A549 (cell line): Measurements from ENCODE around the gene SPDYE1. TPM values are rescaled to one million over a fixed set of nuclear protein-coding genes. Genes with fewer than 3 reads are reported as not detected.
"Not testable (repeated sequence)": the region's sequence is repeated elsewhere in the genome, so short reads cannot be mapped to it uniquely, and the experiment has no call there.

Source experiments
- ATAC-seq, 2 experiments: fragments of 200-7000 bp in 1 of 2; fragments of >200 bp in 1 of 2; cut with Nextera tagmentation in 1 of 2; cut with Tn5 transposase in 1 of 2; 3 replicates each; pipeline versions ENCODE4 v1.8.0 to v1.9.1; 2018 to 2020; ENCODE audit warnings: mild to moderate bottlenecking in 1 of 2, moderate library complexity in 1 of 2
- CTCF ChIA-PET: fragments of 300-600 bp; sonication (Branson Sonifier 250); formaldehyde crosslinking; extraction: SDS; loops from one replicate; lab custom pipeline; 2021; ENCODE audit warnings: antibody characterized with exemption, inconsistent platforms; lab: Yijun Ruan, JAX
- POLR2A ChIA-PET: fragments of 350-600 bp; formaldehyde crosslinking; extraction: SDS; loops from one replicate; lab custom pipeline; 2021; ENCODE audit warnings: antibody characterized with exemption, inconsistent platforms; lab: Yijun Ruan, JAX
- DNase-seq, 2 experiments: peaks; one replicate each; pipeline versions ENCODE4 v3.0.0 to v3.0.0-alpha.2; 2011 to 2016; ENCODE audit warnings: low read depth in 1 of 2, low spot score in 1 of 2
- FAIRE-seq: peaks from 2 replicates; lab custom pipeline; 2011; peaks lifted over from hg19 to GRCh38; lab: Jason Lieb, UNC
- H3K27ac ChIP-seq, 2 experiments: fragments of >200 bp; sonication (Bioruptor Twin); formaldehyde crosslinking; 3 replicates each; pipeline ENCODE4 v1.5.1; 2016 to 2017
- H3K4me1 ChIP-seq: fragments of >200 bp; sonication (Bioruptor Twin); formaldehyde crosslinking; 3 replicates; pipeline ENCODE4 v1.6.1; 2016
- H3K4me2 ChIP-seq: fragments of >200 bp; sonication (Bioruptor Twin); formaldehyde crosslinking; 3 replicates; pipeline ENCODE4 v1.6.1; 2016
- H3K4me3 ChIP-seq: fragments of >200 bp; sonication (Bioruptor Twin); formaldehyde crosslinking; 3 replicates; pipeline ENCODE4 v1.5.1; 2016
- H3K9me3 ChIP-seq: fragments of >200 bp; sonication (Bioruptor Twin); formaldehyde crosslinking; 3 replicates; pipeline ENCODE4 v1.6.1; 2016
- BCL3 ChIP-seq: fragments of >200 bp; sonication (Bioruptor Twin); formaldehyde crosslinking; IDR thresholded peaks from 3 replicates; pipeline ENCODE4 v1.6.1; 2016
- BHLHE40 ChIP-seq: IDR thresholded peaks from 2 replicates; pipeline ENCODE4 v1.6.1; 2012; ENCODE audit warnings: low read depth, low read length, inconsistent platforms
- CBX2 ChIP-seq: fragments of 200-600 bp; sonication (generic); IDR thresholded peaks from 2 replicates; pipeline ENCODE4 v1.6.1; 2016; ENCODE audit warnings: low read depth, mild to moderate bottlenecking, borderline replicate concordance
- CBX8 ChIP-seq: fragments of 200-600 bp; sonication (generic); IDR thresholded peaks from 2 replicates; pipeline ENCODE4 v1.6.1; 2016
- E2F6 ChIP-seq: IDR thresholded peaks from 2 replicates; pipeline ENCODE4 v1.6.1; 2012; ENCODE audit warnings: low read depth, borderline replicate concordance
- ELK1 ChIP-seq: fragments of 150-350 bp; IDR thresholded peaks from 2 replicates; pipeline ENCODE4 v1.6.1; 2014; ENCODE audit warnings: low read depth, mild to moderate bottlenecking, low read length
- EP300 ChIP-seq, 2 experiments: fragments of >200 bp; sonication (Bioruptor Twin); formaldehyde crosslinking; IDR thresholded peaks; 2 replicates in 1 of 2; 3 replicates in 1 of 2; pipeline ENCODE4 v1.6.1; 2016 to 2017
- HDAC2 ChIP-seq: fragments of 200-600 bp; sonication (generic); IDR thresholded peaks from 2 replicates; pipeline ENCODE4 v1.6.1; 2016
- HEYL ChIP-seq: fragments of 250-450 bp; sonication (Bioruptor Pico); IDR thresholded peaks from 2 replicates; pipeline ENCODE4 v1.8.0; 2021; ENCODE audit warnings: mild to moderate bottlenecking, moderate library complexity
- HMGXB4 ChIP-seq: fragments of 250-450 bp; sonication (Bioruptor Pico); IDR thresholded peaks from 2 replicates; pipeline ENCODE4 v1.5.0; 2021; ENCODE audit warnings: mild to moderate bottlenecking, moderate library complexity, borderline replicate concordance
- HOXB13 ChIP-seq: fragments of 250-450 bp; sonication (Bioruptor Pico); IDR thresholded peaks from 2 replicates; pipeline ENCODE4 v1.5.0; 2020; ENCODE audit warnings: low read depth, mild to moderate bottlenecking, moderate library complexity
- JUNB ChIP-seq: fragments of >200 bp; sonication (Bioruptor Twin); formaldehyde crosslinking; IDR thresholded peaks from 2 replicates; pipeline ENCODE4 v1.6.1; 2016
- MAFK ChIP-seq: fragments of 450-650 bp; IDR thresholded peaks from 2 replicates; pipeline ENCODE4 v1.6.1; 2014; ENCODE audit not compliant: partially characterized antibody
- MAX ChIP-seq: IDR thresholded peaks from 2 replicates; pipeline ENCODE4 v1.6.1; 2012
- NPAS2 ChIP-seq: fragments of 250-450 bp; sonication (Bioruptor Pico); IDR thresholded peaks from 2 replicates; pipeline ENCODE4 v1.8.0; 2022; ENCODE audit warnings: mild to moderate bottlenecking, moderate library complexity, borderline replicate concordance
- TFCP2L1 ChIP-seq: fragments of 250-450 bp; sonication (Bioruptor Pico); IDR thresholded peaks from 2 replicates; pipeline ENCODE4 v1.5.0; 2021; ENCODE audit warnings: mild to moderate bottlenecking
- TP53 ChIP-seq: fragments of 250-450 bp; sonication (Bioruptor Pico); IDR thresholded peaks from 2 replicates; pipeline ENCODE4 v1.5.0; 2021; ENCODE audit warnings: mild to moderate bottlenecking, moderate library complexity
- USF2 ChIP-seq: fragments of 450-650 bp; IDR thresholded peaks from 2 replicates; pipeline ENCODE4 v1.6.1; 2014; ENCODE audit warnings: antibody characterized with exemption
- ZC3H11A ChIP-seq: fragments of 450-650 bp; IDR thresholded peaks from 2 replicates; pipeline ENCODE4 v1.6.1; 2014; ENCODE audit warnings: antibody characterized with exemption, mild to moderate bottlenecking
- ZSCAN20 ChIP-seq: fragments of 250-450 bp; sonication (Bioruptor Pico); IDR thresholded peaks from 2 replicates; pipeline ENCODE4 v1.8.0; 2022; ENCODE audit warnings: mild to moderate bottlenecking, moderate library complexity
- WGBS: methylation state at CpG from one replicate; pipeline ENCODE4 v1.1.6; 2017; ENCODE audit errors: missing lambda C conversion rate; 5-methylcytosine and 5-hydroxymethylcytosine counted together
- polyA plus RNA-seq, 4 experiments: library from polyadenylated mRNA; depleted of rRNA in 3 of 4; stranded (reverse); fragments of >200 nt; fragmentation: RNase III in 1 of 4; extraction: RNeasy Plus Mini Kit Qiagen cat#74134 plus additional on column Dnase treatment in 1 of 4; gene quantifications; 2 replicates in 3 of 4; 3 replicates in 1 of 4; pipeline ENCODE4 v1.2.3, GENCODE V29; 2011 to 2017

SPDYE1 gene
- polyA plus RNA-seq, 2 of the 4 experiments (the other 2 are of a cell fraction) = not detected

- WGBS = 0% methylated on average over 2 of the region's 46 CpGs
- TF ChIP-seq MAX (peak; percentile 58), E2F6 (peak; percentile 56; the same call in 1 of the 2 replicates)
- peak in 1 of 2 experiments; percentile 2; a peak in 2 of 6 replicates for ATAC-seq
- POLR2A ChIA-PET, CTCF ChIA-PET, H3K9me3 ChIP-seq, H3K4me1 ChIP-seq, DNase-seq, FAIRE-seq: not testable (repeated sequence)
- Histone ChIP-seq H3K4me3 (peak overlapping the region; percentile 34; the same call in 2 of the 3 replicates), H3K27ac (peak overlapping the region; percentile 38 to 74; a peak in 3 of 6 replicates), H3K4me2 (peak overlapping the region; percentile 77)
Measured at GRCh38 chr7:44040493-44040891, 42.8 kb downstream of the SPDYE1 start.

- TF ChIP-seq EP300 (IDR thresholded peaks at IDR 0.05) (no peak), HDAC2 (no peak), JUNB (no peak), USF2 (no peak)
- Histone ChIP-seq H3K9me3 (no peaks in the 10 kb centered on the region), H3K4me2 (no peak overlapping the region), H3K4me1 (peaks cover 5% of the 10 kb centered on the region; the same call in 1 of the 3 replicates), H3K27ac (no peak overlapping the region), H3K4me3 (no peak overlapping the region)
- CTCF ChIA-PET = interaction anchor here (0.6 kb wide), 1 partner anchor 22 kb away, joined by 3 read pairs; no protein-coding TSS in a partner anchor
- no peak for ATAC-seq
- no peak for DNase-seq
- WGBS = 6% methylated on average over 2 of the region's 2 CpGs
- no peak for FAIRE-seq
- POLR2A ChIA-PET = no interaction called here
Measured at GRCh38 chr7:44042221-44042620, 44.5 kb downstream of the SPDYE1 start.

- H3K4me2 ChIP-seq = peak overlapping the region; percentile 86
- 13% methylated on average over 8 of the region's 8 CpGs for WGBS
- POLR2A ChIA-PET = interaction anchor here (0.9 to 2.3 kb wide), 7 partner anchors 9 to 1068 kb away, joined by 3 to 12 read pairs (median 4); partner anchors contain the start of genes PGAM2, POLD2, TBRG4 and UBE2D4
- peaks cover 5% of the 10 kb centered on the region; the same call in 1 of the 3 replicates for H3K4me1 ChIP-seq
- DNase-seq (no peak), ATAC-seq (no peak)
- no peaks in the 10 kb centered on the region for H3K9me3 ChIP-seq
- H3K4me3 ChIP-seq = peak overlapping the region; percentile 89
- TF ChIP-seq TP53 (CRISPR knock-in tag) (no peak), BHLHE40 (no peak), ZC3H11A (no peak), TFCP2L1 (CRISPR knock-in tag) (no peak), MAFK (no peak), HEYL (no peak), HDAC2 (no peak), CBX2 (no peak)
- TF ChIP-seq, all 56 proteins: peak for 0
- FAIRE-seq = no peak
- H3K27ac ChIP-seq = peak overlapping the region; percentile 87 to 96
- CTCF ChIA-PET = interaction anchor here (1.7 kb wide), 1 partner anchor 10 kb away, joined by 5 read pairs; no protein-coding TSS in a partner anchor
Measured at GRCh38 chr7:44043902-44044301, 46.2 kb downstream of the SPDYE1 start.

- Histone ChIP-seq H3K9me3 (no peaks in the 10 kb centered on the region), H3K4me3 (peak within 1 kb of the TSS; percentile 89), H3K4me2 (peak within 1 kb of the TSS; percentile 99), H3K27ac (peak within 1 kb of the TSS; percentile 87 to 96), H3K4me1 (peaks cover 5% of the 10 kb centered on the region; the same call in 1 of the 3 replicates)
- CTCF ChIA-PET = interaction anchor here (1.7 kb wide), 1 partner anchor 10 kb away, joined by 5 read pairs; no protein-coding TSS in a partner anchor
- under 1% methylated on average over 13 of the region's 74 CpGs for WGBS
- no peak for FAIRE-seq
- DNase-seq = peak; percentile 89 to 95
- ATAC-seq = peak; percentile 91 to 97
- POLR2A ChIA-PET = interaction anchor here (0.6 to 2.3 kb wide), 9 partner anchors 9 to 1067 kb away, joined by 3 to 12 read pairs (median 4); partner anchors contain the start of genes PGAM2, POLD2, TBRG4 and UBE2D4
- TF ChIP-seq BCL3 (peak; percentile 92), CBX8 (no peak), HDAC2 (no peak), NPAS2 (CRISPR knock-in tag) (no peak), ZSCAN20 (CRISPR knock-in tag) (no peak), HMGXB4 (no peak), ELK1 (no peak), JUNB (no peak), USF2 (no peak), HOXB13 (CRISPR knock-in tag) (no peak)
Measured at GRCh38 chr7:44044315-44045225, 46.9 kb downstream of the SPDYE1 start, which contains the start of gene DBNL. DBNL (plus strand) TSS chr7:44044702; CDS start chr7:44044738, 36 bp downstream.
